Stomach (tissue), 9 donors: Measurements from ENCODE around the gene SWT1. TPM values are rescaled to one million over a fixed set of nuclear protein-coding genes. Genes with fewer than 3 reads are reported as not detected.
"Not testable (repeated sequence)": the region's sequence is repeated elsewhere in the genome, so short reads cannot be mapped to it uniquely, and the experiment has no call there.

ENCODE experiments used
- DNase-seq, 2 donors: peaks; one replicate each; pipeline versions ENCODE4 v3.0.0 to v3.0.0-alpha.2; 2013 to 2019
- H3K27ac ChIP-seq, 5 donors: fragments of 200-600 bp in 4 of 5; sonication (generic) in 4 of 5; one replicate each; pipeline ENCODE4 v1.5.1; 2013 to 2019; ENCODE audit warnings: mild to moderate bottlenecking in 1 of 5, moderate library complexity in 1 of 5
- H3K27me3 ChIP-seq, 3 donors: fragments of 200-600 bp; sonication (generic); one replicate each; pipeline ENCODE4 v1.5.1; 2017 to 2019; ENCODE audit warnings: mixed run types in 1 of 3
- H3K36me3 ChIP-seq, 4 donors: fragments of 200-600 bp; sonication (generic); 1 replicate in 3 of 4; 2 replicates in 1 of 4; pipeline ENCODE4 v1.5.1; 2016 to 2019
- H3K4me1 ChIP-seq, 4 donors: fragments of 200-600 bp; sonication (generic); one replicate each; pipeline ENCODE4 v1.5.1; 2016 to 2019
- H3K4me3 ChIP-seq, 4 donors: fragments of 200-600 bp; sonication (generic) in 3 of 4; one replicate each; pipeline ENCODE4 v1.5.1; 2016 to 2019; ENCODE audit warnings: mild to moderate bottlenecking in 1 of 4
- H3K9me3 ChIP-seq, 4 donors: fragments of 200-600 bp; sonication (generic); one replicate each; pipeline ENCODE4 v1.5.1; 2016 to 2019
- EP300 ChIP-seq: sonication (generic); formaldehyde crosslinking; IDR thresholded peaks from one replicate; pipeline ENCODE4 v1.6.1; 2017; ENCODE audit warnings: antibody characterized with exemption
- POLR2A ChIP-seq, 4 donors: fragments of 450-650 bp; IDR thresholded peaks; one replicate each; pipeline ENCODE4 v1.6.1; 2016; ENCODE audit warnings: antibody characterized with exemption in 4 of 4, control low read depth in 2 of 4, mild to moderate bottlenecking in 1 of 4, moderate library complexity in 1 of 4
- POLR2AphosphoS5 ChIP-seq, 3 donors: sonication (generic); formaldehyde crosslinking; IDR thresholded peaks; one replicate each; pipeline ENCODE4 v1.6.1; 2016; ENCODE audit warnings: antibody characterized with exemption in 3 of 3
- WGBS, 5 donors: extraction: QIAGEN DNeasy Blood & Tissue Kit in 3 of 5; methylation state at CpG; one replicate each; pipeline versions ENCODE4 v1.1.5 to v1.1.7; 2013 to 2018; 5-methylcytosine and 5-hydroxymethylcytosine counted together
- intact Hi-C: fragments of 100-400 bp; cut with DNase I; formaldehyde crosslinking; loops from one replicate; pipeline ENCODE4 v1.15.1; 2023; ENCODE audit warnings: low total_unique reads
- polyA plus RNA-seq, 3 donors: library from polyadenylated mRNA; stranded (reverse); fragments of 200-250 nt; gene quantifications; one replicate each; pipeline ENCODE4 v1.2.3, GENCODE V29; 2013
- total RNA-seq, 5 donors: library from RNA; depleted of rRNA; stranded (reverse); fragments of >200 nt; gene quantifications; one replicate each; pipeline versions ENCODE4 v1.1.0 to v1.2.3, GENCODE V29; 2014 to 2016
- TF ChIP-seq, protein P1 (sequence below), 7 experiments: fragments of 450-650 bp in 4 of 7; fragments of 200-600 bp in 3 of 7; sonication (generic) in 3 of 7; IDR thresholded peaks; one replicate each; pipeline ENCODE4 v1.5.1; 2016 to 2019; ENCODE audit warnings: antibody characterized with exemption in 7 of 7, control low read depth in 2 of 7, mild to moderate bottlenecking in 1 of 7
- donor health status: healthy with polysubstance abuse.
- donor health status: Bipolar disorder and iron deficiency.
- donor health status: healthy.

SWT1 gene
- total and polyA plus RNA-seq, 8 donors: 2.4 to 35.6 (median 7.3) TPM

DNA sequence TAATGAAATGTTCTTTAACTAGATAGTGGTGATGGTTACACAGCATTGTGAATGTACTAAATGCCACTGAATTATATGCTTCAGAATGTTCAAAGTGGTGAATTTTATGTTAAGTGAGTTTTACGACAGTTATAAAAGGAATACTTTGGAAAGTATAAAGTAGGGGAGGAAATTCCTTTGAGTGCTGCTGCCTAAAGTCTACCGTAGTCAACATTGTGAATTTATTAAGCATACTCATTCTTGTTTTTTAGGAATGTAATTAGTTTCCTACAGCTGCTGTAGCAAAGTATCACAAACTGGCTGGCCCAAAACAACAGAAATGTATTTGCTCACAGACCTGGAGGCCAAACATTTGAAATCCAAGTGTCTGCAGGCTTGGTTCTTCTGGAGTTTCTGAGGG lies 73.0 kb downstream of the SWT1 start:
- no peaks in the 10 kb centered on the region for H3K9me3 ChIP-seq
- WGBS, 5 donors: 79 to 95% (median 91%) methylated on average over 2 of the region's 2 CpGs
- no peak for DNase-seq
- TF ChIP-seq EP300 (no peak), POLR2A (IDR thresholded peaks at IDR 0.05) (no peak), POLR2AphosphoS5 (IDR thresholded peaks at IDR 0.05) (no peak)
- TF ChIP-seq, protein P1, sequence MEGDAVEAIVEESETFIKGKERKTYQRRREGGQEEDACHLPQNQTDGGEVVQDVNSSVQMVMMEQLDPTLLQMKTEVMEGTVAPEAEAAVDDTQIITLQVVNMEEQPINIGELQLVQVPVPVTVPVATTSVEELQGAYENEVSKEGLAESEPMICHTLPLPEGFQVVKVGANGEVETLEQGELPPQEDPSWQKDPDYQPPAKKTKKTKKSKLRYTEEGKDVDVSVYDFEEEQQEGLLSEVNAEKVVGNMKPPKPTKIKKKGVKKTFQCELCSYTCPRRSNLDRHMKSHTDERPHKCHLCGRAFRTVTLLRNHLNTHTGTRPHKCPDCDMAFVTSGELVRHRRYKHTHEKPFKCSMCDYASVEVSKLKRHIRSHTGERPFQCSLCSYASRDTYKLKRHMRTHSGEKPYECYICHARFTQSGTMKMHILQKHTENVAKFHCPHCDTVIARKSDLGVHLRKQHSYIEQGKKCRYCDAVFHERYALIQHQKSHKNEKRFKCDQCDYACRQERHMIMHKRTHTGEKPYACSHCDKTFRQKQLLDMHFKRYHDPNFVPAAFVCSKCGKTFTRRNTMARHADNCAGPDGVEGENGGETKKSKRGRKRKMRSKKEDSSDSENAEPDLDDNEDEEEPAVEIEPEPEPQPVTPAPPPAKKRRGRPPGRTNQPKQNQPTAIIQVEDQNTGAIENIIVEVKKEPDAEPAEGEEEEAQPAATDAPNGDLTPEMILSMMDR (IDR thresholded peaks at IDR 0.05): no peak
- intact Hi-C loops: no loop called here
- H3K4me1 ChIP-seq: no peaks in the 10 kb centered on the region
- peaks cover 0 to 55% (median 40%) of the 10 kb centered on the region in 4 donors for H3K36me3 ChIP-seq
- H3K4me3 ChIP-seq: no peak overlapping the region
- H3K27me3 ChIP-seq: no peaks in the 10 kb centered on the region
- no peak overlapping the region for H3K27ac ChIP-seq

DNA sequence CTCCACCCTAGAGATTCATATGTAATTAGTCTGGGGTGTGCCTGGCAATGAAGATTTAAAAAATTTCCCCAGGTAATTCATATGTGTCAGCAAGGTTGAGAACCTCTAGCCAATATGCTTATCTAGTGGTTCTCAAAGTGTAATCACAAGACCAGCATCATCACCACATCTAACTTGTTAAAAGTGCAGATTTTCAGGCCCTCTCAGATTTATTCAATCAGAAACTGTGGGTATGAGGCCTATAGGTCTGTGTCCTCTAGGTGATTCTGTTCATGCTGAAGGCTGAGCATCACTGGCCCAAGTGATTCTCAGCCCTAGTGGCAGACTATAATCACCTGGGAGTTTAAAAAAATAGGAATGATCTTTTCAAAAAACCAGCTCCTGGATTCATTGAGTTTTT lies 75.9 kb downstream of the SWT1 start:
- DNase-seq: no peak
- no peak overlapping the region for H3K4me3 ChIP-seq
- TF ChIP-seq, protein P1 (IDR thresholded peaks at IDR 0.05): no peak
- TF ChIP-seq POLR2AphosphoS5 (IDR thresholded peaks at IDR 0.05): no peak
- TF ChIP-seq EP300: no peak

DNA sequence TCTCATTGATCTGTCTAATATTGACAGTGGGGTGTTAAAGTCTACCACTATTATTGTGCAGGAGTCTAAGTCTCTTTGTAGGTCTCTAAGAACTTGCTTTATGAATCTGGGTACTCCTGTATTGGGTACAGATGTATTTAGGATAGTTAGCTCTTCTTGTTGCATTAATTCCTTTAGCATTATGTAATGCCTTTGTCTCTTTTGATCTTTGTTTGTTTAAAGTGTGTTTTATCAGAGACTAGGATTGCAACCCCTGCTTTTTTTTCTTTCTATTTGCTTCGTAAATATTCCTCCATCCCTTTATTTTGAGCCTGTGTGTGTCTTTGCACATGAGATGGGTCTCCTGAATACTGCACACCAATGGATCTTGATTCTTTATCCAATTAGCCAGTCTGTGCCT lies 77.2 kb downstream of the SWT1 start:
- H3K9me3 ChIP-seq, H3K27me3 ChIP-seq, H3K27ac ChIP-seq, H3K4me1 ChIP-seq, H3K4me3 ChIP-seq, intact Hi-C loops, DNase-seq: not testable (repeated sequence)
- peaks cover 0 to 38% (median 29%) of the 10 kb centered on the region in 4 donors for H3K36me3 ChIP-seq
- WGBS, 5 donors: 82 to 96% (median 90%) methylated on average over 1 of the region's 1 CpG

More for the DNA sequence above, 75.9 kb downstream of the SWT1 start:
- no peaks in the 10 kb centered on the region for H3K27me3 ChIP-seq
- H3K9me3 ChIP-seq: no peaks in the 10 kb centered on the region
- H3K4me1 ChIP-seq: no peaks in the 10 kb centered on the region
- H3K36me3 ChIP-seq: peaks cover 0 to 46% (median 31%) of the 10 kb centered on the region in 4 donors
- H3K27ac ChIP-seq: no peak overlapping the region
- intact Hi-C loops: no loop called here

DNA sequence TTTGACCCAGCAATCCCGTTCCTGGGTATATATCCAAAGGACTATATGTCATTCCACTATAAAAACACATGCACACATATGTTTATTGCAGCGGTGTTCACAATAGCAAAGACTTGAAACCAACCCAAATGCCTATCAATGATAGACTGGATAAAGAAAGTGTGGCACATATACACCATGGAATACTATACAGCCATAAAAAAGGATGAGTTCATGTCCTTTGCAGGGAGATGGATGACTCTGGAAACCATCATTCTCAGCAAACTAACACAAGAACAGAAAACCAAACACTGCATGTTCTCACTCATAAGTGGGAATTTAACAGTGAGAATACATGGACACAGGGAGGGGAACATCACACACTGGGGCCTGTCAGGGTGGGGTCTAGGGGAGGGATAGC lies 80.2 kb downstream of the SWT1 start:
- H3K4me1 ChIP-seq, H3K9me3 ChIP-seq, H3K4me3 ChIP-seq, H3K27me3 ChIP-seq, intact Hi-C loops, H3K27ac ChIP-seq, DNase-seq: not testable (repeated sequence)
- peaks cover 0 to 20% (median 12%) of the 10 kb centered on the region in 4 donors for H3K36me3 ChIP-seq
- 93 to 100% (median 95%) methylated on average over 2 of the region's 2 CpGs for WGBS, 5 donors

DNA sequence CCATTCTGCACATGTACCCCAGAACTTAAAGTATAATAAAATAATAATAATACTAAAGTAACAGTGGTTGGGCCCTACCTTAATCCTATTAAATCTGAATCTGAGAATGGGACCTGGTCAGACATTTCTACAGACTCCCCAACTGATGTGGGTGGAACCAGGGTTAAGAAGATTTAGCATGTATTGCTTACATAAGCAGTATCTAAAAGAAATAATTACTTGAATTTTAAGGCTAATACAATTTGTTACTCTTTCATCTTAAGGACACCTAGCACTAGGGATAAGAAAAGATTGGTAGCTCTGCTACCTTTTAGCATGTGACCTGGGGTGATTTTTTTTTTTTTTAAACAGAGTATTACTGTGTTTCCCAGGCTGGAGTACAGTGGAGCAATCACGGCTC lies 80.7 kb downstream of the SWT1 start:
- no peaks in the 10 kb centered on the region for H3K4me1 ChIP-seq
- WGBS, 5 donors: 100% methylated on average over 1 of the region's 1 CpG
- H3K27ac ChIP-seq: no peak overlapping the region
- no peak overlapping the region for H3K4me3 ChIP-seq
- TF ChIP-seq, protein P1 (IDR thresholded peaks at IDR 0.05): no peak
- TF ChIP-seq POLR2A (IDR thresholded peaks at IDR 0.05) (no peak), POLR2AphosphoS5 (IDR thresholded peaks at IDR 0.05) (no peak), EP300 (no peak)
- no peaks in the 10 kb centered on the region for H3K27me3 ChIP-seq
- DNase-seq: no peak
- H3K36me3 ChIP-seq: peaks cover 0 to 15% (median 7%) of the 10 kb centered on the region in 4 donors
- H3K9me3 ChIP-seq: no peaks in the 10 kb centered on the region
- intact Hi-C loops: no loop called here
